SU-DHL-6 (cell line): ENCODE results near the gene SRL.

ENCODE experiments used
- H2AFZ ChIP-seq: fragments of 200-600 bp; sonication (generic); 2 replicates; pipeline ENCODE4 v1.6.1; 2014; ENCODE audit warnings: low read depth, mild to moderate bottlenecking, moderate library complexity, mixed read lengths, antibody characterized with exemption, low read length; ENCODE audit not compliant: severe bottlenecking
- H3F3A ChIP-seq: fragments of 200-600 bp; shearing (Covaris generic); 2 replicates; pipeline ENCODE4 v1.6.0; 2016; ENCODE audit warnings: antibody characterized with exemption, mild to moderate bottlenecking; ENCODE audit not compliant: insufficient read depth
- H3K27ac ChIP-seq: fragments of 200-600 bp; sonication (generic); 2 replicates; pipeline ENCODE4 v1.5.1; 2016; ENCODE audit warnings: low read depth, mild to moderate bottlenecking, low read length, moderate library complexity, mixed read lengths
- H3K27me3 ChIP-seq: fragments of 200-600 bp; sonication (generic), shearing (Covaris generic); 2 replicates; pipeline ENCODE4 v1.6.0; 2014; ENCODE audit warnings: mild to moderate bottlenecking, low read length
- H3K36me3 ChIP-seq: fragments of 200-600 bp; sonication (generic); 2 replicates; pipeline ENCODE4 v1.6.1; 2014; ENCODE audit warnings: mild to moderate bottlenecking, low read length, mixed read lengths
- H3K4me2 ChIP-seq: fragments of 300-600, 200-600 bp; shearing (Covaris generic), sonication (generic); 2 replicates; pipeline ENCODE4 v1.6.0; 2014; ENCODE audit warnings: low read length, low read depth, mild to moderate bottlenecking; ENCODE audit not compliant: poor library complexity, severe bottlenecking
- H3K4me3 ChIP-seq: fragments of 200-600 bp; sonication (generic); 2 replicates; pipeline ENCODE4 v1.5.1; 2014; ENCODE audit warnings: antibody characterized with exemption, low read length, mild to moderate bottlenecking, mixed read lengths; ENCODE audit not compliant: insufficient read depth, poor library complexity, severe bottlenecking
- H3K79me2 ChIP-seq: fragments of 200-600 bp; sonication (generic); 2 replicates; pipeline ENCODE4 v1.6.1; 2014; ENCODE audit warnings: mild to moderate bottlenecking, low read length, moderate library complexity; ENCODE audit not compliant: insufficient read depth
- H3K9ac ChIP-seq: fragments of 200-600 bp; sonication (generic); 2 replicates; pipeline ENCODE4 v1.7.0; 2014; ENCODE audit warnings: mild to moderate bottlenecking, low read length
- H3K9me2 ChIP-seq: fragments of 200-600 bp; sonication (generic); replicated peaks from 2 replicates; pipeline ENCODE4 v1.6.1; 2014; ENCODE audit warnings: low read length; ENCODE audit not compliant: insufficient read depth
- H3K9me3 ChIP-seq: fragments of 200-600 bp; sonication (generic); 2 replicates; pipeline ENCODE4 v1.6.1; 2014; ENCODE audit warnings: low read length, mixed read lengths; ENCODE audit not compliant: insufficient read depth
- H4K20me1 ChIP-seq: fragments of 200-600 bp; sonication (generic); 2 replicates; pipeline ENCODE4 v1.6.1; 2014; ENCODE audit warnings: low read depth, mild to moderate bottlenecking, antibody characterized with exemption, low read length, moderate library complexity, mixed read lengths
- CTCF ChIP-seq: fragments of 200-600 bp; sonication (generic); IDR thresholded peaks from one replicate; pipeline ENCODE4 v1.5.1; 2017; ENCODE audit warnings: antibody characterized with exemption, mild to moderate bottlenecking, low read length, moderate library complexity; ENCODE audit not compliant: insufficient read depth, poor library complexity, severe bottlenecking
- EZH2phosphoT487 ChIP-seq: fragments of 200-600 bp; sonication (generic), shearing (Covaris generic); conservative IDR thresholded peaks from 2 replicates; pipeline ENCODE4 v1.6.1; 2018; ENCODE audit warnings: mild to moderate bottlenecking, antibody characterized with exemption, low read length, moderate library complexity, mixed read lengths

Gene SRL

GRCh38 chr16:4166821-4167220, 75.1 kb downstream of the SRL start:
- TF ChIP-seq EZH2phosphoT487 (no peak), CTCF (no peak)
- no peaks in the 10 kb centered on the region for H3F3A ChIP-seq
- no peaks in the 10 kb centered on the region for H3K9me3 ChIP-seq
- H3K9me2 ChIP-seq: no peaks in the 10 kb centered on the region
- H3K27me3 ChIP-seq: 0 out of 2 replicates have a peak, but pooled peaks cover 2% of the 10 kb centered on the region
- no peak overlapping the region for H3K4me3 ChIP-seq
- no peak overlapping the region for H3K4me2 ChIP-seq
- no peaks in the 10 kb centered on the region for H4K20me1 ChIP-seq
- no peak overlapping the region for H3K9ac ChIP-seq
- H3K27ac ChIP-seq: no peak overlapping the region
- H2AFZ ChIP-seq: no peak overlapping the region
- no peaks in the 10 kb centered on the region for H3K36me3 ChIP-seq
- H3K79me2 ChIP-seq: no peaks in the 10 kb centered on the region

GRCh38 chr16:4160658-4161430, 81.0 kb downstream of the SRL start:
- H3F3A ChIP-seq: no peaks in the 10 kb centered on the region
- no peak for TF ChIP-seq CTCF
- no peak for TF ChIP-seq EZH2phosphoT487
- no peak overlapping the region for H3K4me3 ChIP-seq
- H3K9me3 ChIP-seq: no peaks in the 10 kb centered on the region
- no peak overlapping the region for H3K9ac ChIP-seq
- no peaks in the 10 kb centered on the region for H4K20me1 ChIP-seq
- H3K9me2 ChIP-seq: no peaks in the 10 kb centered on the region
- no peak overlapping the region for H3K27ac ChIP-seq
- H3K27me3 ChIP-seq: 0 out of 2 replicates have a peak, but pooled peaks cover 2% of the 10 kb centered on the region
- no peak overlapping the region for H3K4me2 ChIP-seq
- no peaks in the 10 kb centered on the region for H3K79me2 ChIP-seq
- no peaks in the 10 kb centered on the region for H3K36me3 ChIP-seq
- no peak overlapping the region for H2AFZ ChIP-seq

- H3F3A ChIP-seq: no peaks in the 10 kb centered on the region
- no peak overlapping the region for H3K4me3 ChIP-seq
- no peak overlapping the region for H2AFZ ChIP-seq
- TF ChIP-seq CTCF (no peak), EZH2phosphoT487 (no peak)
- H3K9me2 ChIP-seq: no peaks in the 10 kb centered on the region
- no peaks in the 10 kb centered on the region for H3K27me3 ChIP-seq
- H3K79me2 ChIP-seq: no peaks in the 10 kb centered on the region
- no peak overlapping the region for H3K9ac ChIP-seq
- H3K27ac ChIP-seq: no peak overlapping the region
- H3K36me3 ChIP-seq: no peaks in the 10 kb centered on the region
- no peaks in the 10 kb centered on the region for H4K20me1 ChIP-seq
- no peaks in the 10 kb centered on the region for H3K9me3 ChIP-seq
- H3K4me2 ChIP-seq: no peak overlapping the region
Observed at GRCh38 chr16:4159726-4160125, 82.2 kb downstream of the SRL start.
